ENCODE data around the gene FBXL17. TPM values are rescaled to one million over a fixed set of nuclear protein-coding genes. Genes with fewer than 3 reads are reported as not detected.
A peak's percentile ranks its signal among the peaks of the same experiment; 100 is the strongest.

FBXL17 gene
- total RNA-seq, 1 experiment from 2014 or later: 18.2 TPM

- BruUV-seq (replicated peaks): no TSS peak
- H3K4me1 Mint-ChIP-seq (ENCODE audit: insufficient read depth, unreplicated experiment): peaks cover 16% of the 10 kb centered on the region
- ChIA-PET CTCF (interaction anchor here (1.2 kb wide), 1 partner anchor 203 kb away, joined by 3 read pairs; no protein-coding TSS in a partner anchor), POLR2A (interaction anchor here (0.8 kb wide), 1 partner anchor 1136 kb away, joined by 3 read pairs; no protein-coding TSS in a partner anchor)
- H3K27me3 Mint-ChIP-seq (ENCODE audit: insufficient read depth, unreplicated experiment): no peaks in the 10 kb centered on the region
- TF ChIP-seq CTCF (IDR thresholded peaks at IDR 0.05; ENCODE audit: unreplicated experiment): no peak
- intact Hi-C loops (cut with micrococcal nuclease): no loop called here
- H3K4me3 Mint-ChIP-seq (ENCODE audit: unreplicated experiment): no peak overlapping the region
- no peaks in the 10 kb centered on the region for H3K9me3 Mint-ChIP-seq (ENCODE audit: unreplicated experiment)
- DNase-seq (ENCODE audit: unreplicated experiment): no peak
- no peak overlapping the region for H3K27ac Mint-ChIP-seq (ENCODE audit: low read depth, unreplicated experiment)
- H3K36me3 Mint-ChIP-seq (ENCODE audit: insufficient read depth, unreplicated experiment): no peaks in the 10 kb centered on the region
These were observed 412.1 kb downstream of the FBXL17 start for GRCh38 chr5:107969847-107970246.

- intact Hi-C loops (cut with micrococcal nuclease): no loop called here
- H3K27ac Mint-ChIP-seq (ENCODE audit: low read depth, unreplicated experiment): no peak overlapping the region
- no peaks in the 10 kb centered on the region for H3K27me3 Mint-ChIP-seq (ENCODE audit: insufficient read depth, unreplicated experiment)
- TF ChIP-seq CTCF (IDR thresholded peaks at IDR 0.05; ENCODE audit: unreplicated experiment): no peak
- H3K36me3 Mint-ChIP-seq (ENCODE audit: insufficient read depth, unreplicated experiment): no peaks in the 10 kb centered on the region
- H3K9me3 Mint-ChIP-seq (ENCODE audit: unreplicated experiment): no peaks in the 10 kb centered on the region
- peaks cover 16% of the 10 kb centered on the region for H3K4me1 Mint-ChIP-seq (ENCODE audit: insufficient read depth, unreplicated experiment)
- POLR2A ChIA-PET: interaction anchor here (0.6 to 1.3 kb wide), 2 partner anchors 31 to 503 kb away, joined by 3 read pairs; no protein-coding TSS in a partner anchor
- peak; percentile 58 for DNase-seq (ENCODE audit: unreplicated experiment)
- CTCF ChIA-PET: interaction anchor here (1.2 kb wide), 1 partner anchor 202 kb away, joined by 3 read pairs; no protein-coding TSS in a partner anchor
- BruUV-seq (replicated peaks): no TSS peak
- H3K4me3 Mint-ChIP-seq (ENCODE audit: unreplicated experiment): no peak overlapping the region
These were observed 412.9 kb downstream of the FBXL17 start for GRCh38 chr5:107968998-107969397.

- DNase-seq (ENCODE audit: unreplicated experiment): peak; percentile 11
- Mint-ChIP-seq H3K27me3 (ENCODE audit: insufficient read depth, unreplicated experiment) (no peaks in the 10 kb centered on the region), H3K4me3 (ENCODE audit: unreplicated experiment) (no peak overlapping the region), H3K9me3 (ENCODE audit: unreplicated experiment) (no peaks in the 10 kb centered on the region), H3K36me3 (ENCODE audit: insufficient read depth, unreplicated experiment) (no peaks in the 10 kb centered on the region), H3K4me1 (ENCODE audit: insufficient read depth, unreplicated experiment) (peaks cover 16% of the 10 kb centered on the region), H3K27ac (ENCODE audit: low read depth, unreplicated experiment) (no peak overlapping the region)
- ChIA-PET CTCF (no interaction called here), POLR2A (interaction anchor here (0.6 to 1.3 kb wide), 3 partner anchors 21 to 502 kb away, joined by 3 read pairs; no protein-coding TSS in a partner anchor)
- intact Hi-C loops (cut with micrococcal nuclease): no loop called here
- BruUV-seq (replicated peaks): no TSS peak
- no peak for TF ChIP-seq CTCF (IDR thresholded peaks at IDR 0.05; ENCODE audit: unreplicated experiment)
These were observed 413.5 kb downstream of the FBXL17 start for GRCh38 chr5:107968406-107968843.

- Mint-ChIP-seq H3K27me3 (ENCODE audit: insufficient read depth, unreplicated experiment) (no peaks in the 10 kb centered on the region), H3K9me3 (ENCODE audit: unreplicated experiment) (no peaks in the 10 kb centered on the region), H3K27ac (ENCODE audit: low read depth, unreplicated experiment) (no peak overlapping the region), H3K4me3 (ENCODE audit: unreplicated experiment) (no peak overlapping the region), H3K36me3 (ENCODE audit: insufficient read depth, unreplicated experiment) (no peaks in the 10 kb centered on the region), H3K4me1 (ENCODE audit: insufficient read depth, unreplicated experiment) (peaks cover 16% of the 10 kb centered on the region)
- intact Hi-C loops (cut with micrococcal nuclease): no loop called here
- no peak for DNase-seq (ENCODE audit: unreplicated experiment)
- no TSS peak for BruUV-seq (replicated peaks)
- TF ChIP-seq CTCF (IDR thresholded peaks at IDR 0.05; ENCODE audit: unreplicated experiment): no peak
- ChIA-PET CTCF (no interaction called here), POLR2A (no interaction called here)
These were observed 415.7 kb downstream of the FBXL17 start for GRCh38 chr5:107966201-107966600.
